Transverse colon (tissue), 4 donors: ENCODE results near the gene PIGW. TPM values are rescaled to one million over a fixed set of nuclear protein-coding genes. Genes with fewer than 3 reads are reported as not detected.
"Not testable (repeated sequence)": the region's sequence is repeated elsewhere in the genome, so short reads cannot be mapped to it uniquely, and the experiment has no call there.

Source experiments
- DNase-seq: peaks from one replicate; pipeline ENCODE4 v3.0.0-alpha.2; 2019
- H3K27ac ChIP-seq, 4 donors: fragments of 200-600 bp; sonication (generic); 2 replicates each; pipeline ENCODE4 v1.5.1; 2016 to 2018; ENCODE audit warnings: inconsistent platforms in 4 of 4
- H3K27me3 ChIP-seq: fragments of 200-600 bp; sonication (generic); 2 replicates; pipeline ENCODE4 v1.5.1; 2017; ENCODE audit warnings: inconsistent platforms
- H3K36me3 ChIP-seq, 4 donors: fragments of 200-600 bp; sonication (generic); 2 replicates each; pipeline ENCODE4 v1.5.1; 2017 to 2019; ENCODE audit warnings: inconsistent platforms in 4 of 4
- H3K4me1 ChIP-seq, 4 donors: fragments of 200-600 bp; sonication (generic); 2 replicates each; pipeline ENCODE4 v1.5.1; 2017 to 2020; ENCODE audit warnings: inconsistent platforms in 4 of 4
- H3K4me3 ChIP-seq, 4 donors: fragments of 200-600 bp; sonication (generic); 1 replicate in 1 of 4; 2 replicates in 3 of 4; pipeline versions ENCODE4 v1.5.1 to v1.6.1; 2017 to 2019; ENCODE audit warnings: inconsistent platforms in 4 of 4
- H3K9me3 ChIP-seq, 2 donors: fragments of 200-600 bp; sonication (generic); 2 replicates each; pipeline ENCODE4 v1.5.1; 2017 to 2019; ENCODE audit warnings: inconsistent platforms in 2 of 2
- CTCF ChIP-seq, 5 experiments: fragments of 200-600 bp in 3 of 5; fragments of 450-650 bp in 2 of 5; sonication (generic) in 3 of 5; IDR thresholded peaks; 1 replicate in 2 of 5; 2 replicates in 3 of 5; pipeline ENCODE4 v1.5.1; 2016 to 2017; ENCODE audit warnings: antibody characterized with exemption in 5 of 5, inconsistent platforms in 3 of 5, mild to moderate bottlenecking in 2 of 5, moderate library complexity in 1 of 5
- EP300 ChIP-seq: sonication (generic); formaldehyde crosslinking; IDR thresholded peaks from one replicate; pipeline ENCODE4 v1.6.1; 2017; ENCODE audit warnings: antibody characterized with exemption, low read depth
- POLR2A ChIP-seq: fragments of 450-650 bp; IDR thresholded peaks from one replicate; pipeline ENCODE4 v1.6.1; 2016; ENCODE audit warnings: antibody characterized with exemption, mild to moderate bottlenecking, moderate library complexity
- POLR2AphosphoS5 ChIP-seq, 3 donors: sonication (generic); formaldehyde crosslinking; IDR thresholded peaks; one replicate each; pipeline ENCODE4 v1.6.1; 2016; ENCODE audit warnings: antibody characterized with exemption in 3 of 3
- WGBS, 2 donors: methylation state at CpG; one replicate each; pipeline ENCODE4 v1.1.5; 2018; ENCODE audit warnings: low coverage in 1 of 2; 5-methylcytosine and 5-hydroxymethylcytosine counted together
- in situ Hi-C, 4 donors: fragments of 200-750 bp; cut with MboI; loops; one replicate each; pipeline versions ENCODE4 v1.15.0 to v1.15.1; 2017; ENCODE audit warnings: low sequenced_read_pairs in 3 of 4, low pct_ligation_motif_present in 1 of 4, low pct_unique_long_range_greater_than_20kb in 1 of 4
- intact Hi-C: fragments of 100-400 bp; cut with DNase I; formaldehyde crosslinking; loops from one replicate; pipeline ENCODE4 v1.15.1; 2023; ENCODE audit warnings: low total_unique reads
- total RNA-seq, 4 donors: library from RNA; depleted of rRNA; stranded (reverse); fragments of >200 nt; gene quantifications; one replicate each; pipeline ENCODE4 v1.1.0, GENCODE V29; 2016

PIGW gene
- total RNA-seq, 4 donors from 2014 or later, result 2.6 to 4.6 (median 4.4) TPM; not detected in 1

DNA sequence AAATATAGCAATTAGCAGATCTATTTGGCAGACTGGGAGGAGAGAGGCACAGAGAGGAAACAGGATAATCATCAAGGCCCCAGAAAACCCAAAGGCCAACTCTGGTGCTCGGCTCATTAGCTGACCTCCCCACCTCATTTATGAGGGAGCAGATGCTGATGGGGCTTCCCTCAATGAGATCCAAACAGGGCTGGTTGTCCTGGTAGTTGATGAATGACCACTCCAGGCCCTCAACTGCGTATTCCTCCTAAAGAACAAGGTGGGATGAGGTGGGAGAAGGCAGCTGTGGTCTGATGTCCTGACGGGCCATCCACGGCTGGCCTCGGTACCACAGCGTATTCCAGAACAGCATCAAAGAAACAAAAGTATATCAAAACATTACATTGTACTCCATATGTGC is 27.5 kb upstream of the PIGW start:
- Histone ChIP-seq H3K36me3 (peaks cover 0 to 9% (median 0%) of the 10 kb centered on the region in 4 donors), H3K4me3 (no peak overlapping the region), H3K4me1 (no peaks in the 10 kb centered on the region), H3K27me3 (no peaks in the 10 kb centered on the region), H3K9me3 (no peaks in the 10 kb centered on the region), H3K27ac (no peak overlapping the region)
- in situ Hi-C loops, result no loop called here
- intact Hi-C loops, result no loop called here
- DNase-seq, result no peak
- TF ChIP-seq EP300 (no peak), POLR2AphosphoS5 (IDR thresholded peaks at IDR 0.05) (no peak), POLR2A (no peak), CTCF (IDR thresholded peaks at IDR 0.05) (no peak)
- 88 to 100% methylated on average over 3 to 6 of the region's 6 CpGs for WGBS, 2 donors

DNA sequence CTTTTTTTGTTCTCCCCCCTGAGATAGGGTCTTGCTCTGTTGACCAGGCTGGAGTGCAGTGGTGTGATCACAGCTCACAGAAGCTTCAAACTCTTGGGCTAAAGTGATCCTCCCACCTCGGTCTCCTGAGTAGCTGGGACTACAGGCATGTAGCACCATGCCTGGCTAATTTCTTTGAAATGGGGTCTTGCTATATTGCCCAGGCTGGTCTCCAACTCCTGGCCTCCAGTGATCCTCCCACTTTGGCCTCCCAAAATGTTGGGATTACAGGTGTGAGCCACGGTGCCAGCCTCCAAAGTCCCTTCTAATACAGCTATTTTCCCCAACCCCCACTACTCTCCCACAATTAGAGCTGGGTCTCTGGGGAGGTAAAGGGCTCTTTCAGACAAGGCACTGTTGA is 26.3 kb upstream of the PIGW start:
- intact Hi-C loops, H3K4me1 ChIP-seq, in situ Hi-C loops, H3K27me3 ChIP-seq, H3K9me3 ChIP-seq, H3K4me3 ChIP-seq, H3K36me3 ChIP-seq, DNase-seq, H3K27ac ChIP-seq: not testable (repeated sequence)
- 86% methylated on average over 2 of the region's 2 CpGs; no CpG with 5 or more reads in 1 of the 2 donors for WGBS, 2 donors

DNA sequence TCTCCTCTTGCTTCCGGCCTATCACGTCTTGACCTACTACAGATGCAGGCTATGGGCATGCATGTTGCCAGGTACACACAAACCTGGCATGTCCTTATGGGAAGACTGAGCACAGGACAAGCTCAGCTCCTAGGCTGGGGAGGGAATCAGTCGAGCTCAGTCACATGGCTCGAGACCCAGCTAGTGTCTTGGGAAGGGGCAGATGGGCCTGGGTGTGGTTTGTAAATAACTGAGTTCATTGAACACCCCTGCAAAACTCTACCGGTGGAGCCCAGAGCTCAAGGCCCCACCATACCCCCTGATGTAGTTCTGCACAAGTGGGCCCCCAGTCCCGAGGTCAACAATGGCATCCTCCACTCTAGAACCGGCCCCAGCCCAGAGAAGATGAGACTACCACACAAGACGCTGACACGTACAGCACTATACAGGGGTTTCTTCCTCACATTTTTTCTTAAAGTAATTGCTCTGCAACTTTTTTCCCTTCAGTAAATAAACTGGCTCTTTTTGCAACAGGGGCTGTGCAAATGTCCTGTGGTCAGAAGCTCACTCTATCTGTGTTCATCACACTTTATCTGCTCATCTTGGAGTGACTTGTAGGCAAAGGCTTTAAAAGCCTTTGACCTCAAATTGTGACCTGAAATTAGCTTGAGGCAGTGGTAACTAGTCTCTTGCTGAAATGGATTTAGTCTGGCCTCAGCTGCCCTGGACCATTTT is 25.4 kb upstream of the PIGW start:
- in situ Hi-C loops (no loop called here), intact Hi-C loops (no loop called here)
- Histone ChIP-seq H3K27ac (no peak overlapping the region), H3K4me3 (no peak overlapping the region), H3K9me3 (no peaks in the 10 kb centered on the region), H3K36me3 (peaks cover 0 to 7% (median 0%) of the 10 kb centered on the region in 4 donors), H3K4me1 (no peaks in the 10 kb centered on the region), H3K27me3 (no peaks in the 10 kb centered on the region)
- WGBS, 2 donors, result 90 to 95% methylated on average over 3 to 9 of the region's 9 CpGs
- TF ChIP-seq CTCF (IDR thresholded peaks at IDR 0.05), result no peak
- no peak for TF ChIP-seq POLR2AphosphoS5 (IDR thresholded peaks at IDR 0.05)
- TF ChIP-seq EP300, result no peak
- TF ChIP-seq POLR2A, result no peak
- no peak for DNase-seq

DNA sequence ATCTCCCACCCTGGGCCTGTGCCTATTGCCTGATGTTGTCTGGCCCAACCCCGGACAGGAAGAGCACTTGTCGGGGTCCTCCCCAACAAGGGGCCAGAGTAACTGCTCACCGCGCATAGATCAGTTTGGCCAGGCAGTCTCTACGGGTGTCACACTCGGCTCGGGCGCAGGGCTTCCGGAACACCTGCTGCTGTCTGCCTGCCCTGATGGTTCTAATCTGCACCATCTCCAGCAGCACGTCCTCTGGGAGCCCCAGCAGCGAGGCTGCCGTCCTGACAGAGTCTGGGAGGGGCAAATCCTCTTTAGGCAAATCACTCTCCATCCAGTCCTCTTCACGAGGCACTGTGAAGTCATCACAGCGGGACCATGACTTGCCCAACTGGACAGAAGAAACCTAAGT is 24.2 kb upstream of the PIGW start:
- 80% methylated on average over 14 of the region's 14 CpGs; no CpG with 5 or more reads in 1 of the 2 donors for WGBS, 2 donors
- peaks cover 0 to 6% (median 0%) of the 10 kb centered on the region in 4 donors for H3K36me3 ChIP-seq
- no peaks in the 10 kb centered on the region for H3K4me1 ChIP-seq
- H3K9me3 ChIP-seq, result no peaks in the 10 kb centered on the region
- H3K27ac ChIP-seq, result no peak overlapping the region
- TF ChIP-seq POLR2AphosphoS5 (IDR thresholded peaks at IDR 0.05) (no peak), CTCF (IDR thresholded peaks at IDR 0.05) (no peak), EP300 (no peak), POLR2A (no peak)
- intact Hi-C loops, result no loop called here
- no peak for DNase-seq
- in situ Hi-C loops, result no loop called here
- no peaks in the 10 kb centered on the region for H3K27me3 ChIP-seq
- H3K4me3 ChIP-seq, result no peak overlapping the region

DNA sequence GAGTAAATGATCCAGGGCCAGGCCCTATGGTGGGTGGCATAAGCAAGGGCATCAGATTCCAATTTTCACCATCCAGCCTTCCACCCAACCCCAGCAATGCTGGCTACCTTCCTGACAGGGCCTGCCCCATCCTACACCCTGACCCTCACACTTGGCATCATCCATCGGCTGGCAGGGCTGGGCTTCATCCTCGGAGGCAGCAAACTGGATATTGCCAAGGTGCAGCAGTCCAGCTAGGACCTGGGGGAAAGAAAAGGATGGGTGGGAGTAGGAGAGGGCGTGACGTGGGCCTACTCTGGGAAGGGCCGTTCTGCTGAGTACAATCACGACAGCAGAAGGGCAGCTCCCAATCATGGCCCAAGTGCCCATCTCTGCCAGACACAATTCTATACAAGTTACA is 23.6 kb upstream of the PIGW start:
- Histone ChIP-seq H3K4me3 (no peak overlapping the region), H3K36me3 (peaks cover 0 to 9% (median 0%) of the 10 kb centered on the region in 4 donors), H3K27ac (no peak overlapping the region), H3K4me1 (no peaks in the 10 kb centered on the region), H3K9me3 (no peaks in the 10 kb centered on the region), H3K27me3 (no peaks in the 10 kb centered on the region)
- 84% methylated on average over 6 of the region's 6 CpGs; no CpG with 5 or more reads in 1 of the 2 donors for WGBS, 2 donors
- in situ Hi-C loops, result no loop called here
- intact Hi-C loops, result no loop called here
- TF ChIP-seq CTCF (IDR thresholded peaks at IDR 0.05), result no peak
- no peak for TF ChIP-seq POLR2AphosphoS5 (IDR thresholded peaks at IDR 0.05)
- TF ChIP-seq EP300, result no peak
- TF ChIP-seq POLR2A, result no peak
- no peak for DNase-seq
